ENCODE measurements around the gene CCL15. TPM values are rescaled to one million over a fixed set of nuclear protein-coding genes. Genes with fewer than 3 reads are reported as not detected.

Gene CCL15
- total and polyA plus RNA-seq, 2 of the 13 experiments (the other 11 are each of a cell fraction or from before 2014, with no cell fraction given) = 29.2 to 45.9 TPM

GRCh38 chr17:36000732-36001109 lies 632 bp downstream of the CCL15 start (continued):
- TF ChIP-seq, protein P1, sequence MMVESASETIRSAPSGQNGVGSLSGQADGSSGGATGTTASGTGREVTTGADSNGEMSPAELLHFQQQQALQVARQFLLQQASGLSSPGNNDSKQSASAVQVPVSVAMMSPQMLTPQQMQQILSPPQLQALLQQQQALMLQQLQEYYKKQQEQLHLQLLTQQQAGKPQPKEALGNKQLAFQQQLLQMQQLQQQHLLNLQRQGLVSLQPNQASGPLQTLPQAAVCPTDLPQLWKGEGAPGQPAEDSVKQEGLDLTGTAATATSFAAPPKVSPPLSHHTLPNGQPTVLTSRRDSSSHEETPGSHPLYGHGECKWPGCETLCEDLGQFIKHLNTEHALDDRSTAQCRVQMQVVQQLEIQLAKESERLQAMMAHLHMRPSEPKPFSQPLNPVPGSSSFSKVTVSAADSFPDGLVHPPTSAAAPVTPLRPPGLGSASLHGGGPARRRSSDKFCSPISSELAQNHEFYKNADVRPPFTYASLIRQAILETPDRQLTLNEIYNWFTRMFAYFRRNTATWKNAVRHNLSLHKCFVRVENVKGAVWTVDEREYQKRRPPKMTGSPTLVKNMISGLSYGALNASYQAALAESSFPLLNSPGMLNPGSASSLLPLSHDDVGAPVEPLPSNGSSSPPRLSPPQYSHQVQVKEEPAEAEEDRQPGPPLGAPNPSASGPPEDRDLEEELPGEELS (CRISPR knock-in tag; IDR thresholded peaks at IDR 0.05) = peak; percentile 77
- TF ChIP-seq MATR3 (CRISPR knock-in tag; IDR thresholded peaks at IDR 0.05) (no peak), MTF1 (CRISPR knock-in tag; IDR thresholded peaks at IDR 0.05) (no peak), CBX5 (CRISPR knock-in tag; IDR thresholded peaks at IDR 0.05; ENCODE audit: borderline replicate concordance) (no peak), LRRFIP1 (CRISPR knock-in tag; conservative IDR thresholded peaks at IDR 0.05) (no peak), KDM1A (CRISPR knock-in tag; IDR thresholded peaks at IDR 0.05) (no peak), ERF (CRISPR knock-in tag; IDR thresholded peaks at IDR 0.05) (no peak), ZNF780A (CRISPR knock-in tag; IDR thresholded peaks at IDR 0.05) (no peak), HNRNPK (IDR thresholded peaks at IDR 0.05; ENCODE audit: low read depth, low read length, poor library complexity, severe bottlenecking) (no peak), TFDP1 (CRISPR knock-in tag; IDR thresholded peaks at IDR 0.05; ENCODE audit: borderline replicate concordance) (no peak)
- TF ChIP-seq, protein P2, sequence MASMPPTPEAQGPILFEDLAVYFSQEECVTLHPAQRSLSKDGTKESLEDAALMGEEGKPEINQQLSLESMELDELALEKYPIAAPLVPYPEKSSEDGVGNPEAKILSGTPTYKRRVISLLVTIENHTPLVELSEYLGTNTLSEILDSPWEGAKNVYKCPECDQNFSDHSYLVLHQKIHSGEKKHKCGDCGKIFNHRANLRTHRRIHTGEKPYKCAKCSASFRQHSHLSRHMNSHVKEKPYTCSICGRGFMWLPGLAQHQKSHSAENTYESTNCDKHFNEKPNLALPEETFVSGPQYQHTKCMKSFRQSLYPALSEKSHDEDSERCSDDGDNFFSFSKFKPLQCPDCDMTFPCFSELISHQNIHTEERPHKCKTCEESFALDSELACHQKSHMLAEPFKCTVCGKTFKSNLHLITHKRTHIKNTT (CRISPR knock-in tag; IDR thresholded peaks at IDR 0.05) = no peak
- TF ChIP-seq, protein P3, sequence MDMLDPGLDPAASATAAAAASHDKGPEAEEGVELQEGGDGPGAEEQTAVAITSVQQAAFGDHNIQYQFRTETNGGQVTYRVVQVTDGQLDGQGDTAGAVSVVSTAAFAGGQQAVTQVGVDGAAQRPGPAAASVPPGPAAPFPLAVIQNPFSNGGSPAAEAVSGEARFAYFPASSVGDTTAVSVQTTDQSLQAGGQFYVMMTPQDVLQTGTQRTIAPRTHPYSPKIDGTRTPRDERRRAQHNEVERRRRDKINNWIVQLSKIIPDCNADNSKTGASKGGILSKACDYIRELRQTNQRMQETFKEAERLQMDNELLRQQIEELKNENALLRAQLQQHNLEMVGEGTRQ (IDR thresholded peaks at IDR 0.05; ENCODE audit: low read depth, low read length) = no peak
- TF ChIP-seq, protein P3 (CRISPR knock-in tag; IDR thresholded peaks at IDR 0.05; ENCODE audit: borderline replicate concordance) = no peak
- TF ChIP-seq, protein P4, sequence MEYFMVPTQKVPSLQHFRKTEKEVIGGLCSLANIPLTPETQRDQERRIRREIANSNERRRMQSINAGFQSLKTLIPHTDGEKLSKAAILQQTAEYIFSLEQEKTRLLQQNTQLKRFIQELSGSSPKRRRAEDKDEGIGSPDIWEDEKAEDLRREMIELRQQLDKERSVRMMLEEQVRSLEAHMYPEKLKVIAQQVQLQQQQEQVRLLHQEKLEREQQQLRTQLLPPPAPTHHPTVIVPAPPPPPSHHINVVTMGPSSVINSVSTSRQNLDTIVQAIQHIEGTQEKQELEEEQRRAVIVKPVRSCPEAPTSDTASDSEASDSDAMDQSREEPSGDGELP (IDR thresholded peaks at IDR 0.05; ENCODE audit: borderline replicate concordance, low read depth) = no peak
- TF ChIP-seq, protein P5, sequence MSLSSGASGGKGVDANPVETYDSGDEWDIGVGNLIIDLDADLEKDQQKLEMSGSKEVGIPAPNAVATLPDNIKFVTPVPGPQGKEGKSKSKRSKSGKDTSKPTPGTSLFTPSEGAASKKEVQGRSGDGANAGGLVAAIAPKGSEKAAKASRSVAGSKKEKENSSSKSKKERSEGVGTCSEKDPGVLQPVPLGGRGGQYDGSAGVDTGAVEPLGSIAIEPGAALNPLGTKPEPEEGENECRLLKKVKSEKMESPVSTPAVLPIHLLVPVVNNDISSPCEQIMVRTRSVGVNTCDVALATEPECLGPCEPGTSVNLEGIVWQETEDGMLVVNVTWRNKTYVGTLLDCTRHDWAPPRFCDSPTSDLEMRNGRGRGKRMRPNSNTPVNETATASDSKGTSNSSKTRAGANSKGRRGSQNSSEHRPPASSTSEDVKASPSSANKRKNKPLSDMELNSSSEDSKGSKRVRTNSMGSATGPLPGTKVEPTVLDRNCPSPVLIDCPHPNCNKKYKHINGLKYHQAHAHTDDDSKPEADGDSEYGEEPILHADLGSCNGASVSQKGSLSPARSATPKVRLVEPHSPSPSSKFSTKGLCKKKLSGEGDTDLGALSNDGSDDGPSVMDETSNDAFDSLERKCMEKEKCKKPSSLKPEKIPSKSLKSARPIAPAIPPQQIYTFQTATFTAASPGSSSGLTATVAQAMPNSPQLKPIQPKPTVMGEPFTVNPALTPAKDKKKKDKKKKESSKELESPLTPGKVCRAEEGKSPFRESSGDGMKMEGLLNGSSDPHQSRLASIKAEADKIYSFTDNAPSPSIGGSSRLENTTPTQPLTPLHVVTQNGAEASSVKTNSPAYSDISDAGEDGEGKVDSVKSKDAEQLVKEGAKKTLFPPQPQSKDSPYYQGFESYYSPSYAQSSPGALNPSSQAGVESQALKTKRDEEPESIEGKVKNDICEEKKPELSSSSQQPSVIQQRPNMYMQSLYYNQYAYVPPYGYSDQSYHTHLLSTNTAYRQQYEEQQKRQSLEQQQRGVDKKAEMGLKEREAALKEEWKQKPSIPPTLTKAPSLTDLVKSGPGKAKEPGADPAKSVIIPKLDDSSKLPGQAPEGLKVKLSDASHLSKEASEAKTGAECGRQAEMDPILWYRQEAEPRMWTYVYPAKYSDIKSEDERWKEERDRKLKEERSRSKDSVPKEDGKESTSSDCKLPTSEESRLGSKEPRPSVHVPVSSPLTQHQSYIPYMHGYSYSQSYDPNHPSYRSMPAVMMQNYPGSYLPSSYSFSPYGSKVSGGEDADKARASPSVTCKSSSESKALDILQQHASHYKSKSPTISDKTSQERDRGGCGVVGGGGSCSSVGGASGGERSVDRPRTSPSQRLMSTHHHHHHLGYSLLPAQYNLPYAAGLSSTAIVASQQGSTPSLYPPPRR (CRISPR knock-in tag; IDR thresholded peaks at IDR 0.05; ENCODE audit: borderline replicate concordance) = peak; percentile 67; the same call in 1 of the 2 replicates
